HCT116 (cell line): ENCODE data around the gene PACS2.

Source experiments
- EGR1 ChIP-seq: IDR thresholded peaks from 2 replicates; pipeline ENCODE4 v1.6.1; 2012; ENCODE audit warnings: low read depth
- EZH2 ChIP-seq: fragments of 200-600 bp; sonication (generic); IDR thresholded peaks from 2 replicates; pipeline ENCODE4 v1.6.1; 2017; ENCODE audit warnings: antibody characterized with exemption, mixed run types
- EZH2phosphoT487 ChIP-seq: fragments of 200-600 bp; IDR thresholded peaks from 2 replicates; pipeline ENCODE4 v1.6.1; 2018; ENCODE audit warnings: antibody characterized with exemption, borderline replicate concordance
- JUND ChIP-seq: IDR thresholded peaks from 2 replicates; pipeline ENCODE4 v1.6.1; 2012
- POLR2AphosphoS5 ChIP-seq: IDR thresholded peaks from 2 replicates; pipeline ENCODE4 v1.6.1; 2011; ENCODE audit warnings: mild to moderate bottlenecking, low read depth, low read length, moderate library complexity
- RAD21 ChIP-seq: IDR thresholded peaks from 2 replicates; pipeline ENCODE4 v1.6.1; 2012; ENCODE audit warnings: low read depth, mild to moderate bottlenecking
- YY1 ChIP-seq: IDR thresholded peaks from 2 replicates; pipeline ENCODE4 v1.6.1; 2011; ENCODE audit warnings: low read length, low read depth, moderate library complexity, mild to moderate bottlenecking; ENCODE audit not compliant: insufficient replicate concordance; ENCODE audit errors: extremely low read depth
- TF ChIP-seq, protein P1 (sequence below), 3 experiments: fragments of 200-600 bp in 1 of 3; sonication (generic) in 1 of 3; IDR thresholded peaks in 2 of 3; conservative IDR thresholded peaks in 1 of 3; 2 replicates each; pipeline ENCODE4 v1.5.1; 2012 to 2017; ENCODE audit warnings: low read depth in 2 of 3, low read length in 2 of 3, antibody characterized with exemption in 1 of 3, borderline replicate concordance in 1 of 3, control low read depth in 1 of 3, mild to moderate bottlenecking in 1 of 3, mixed read lengths in 1 of 3, mixed run types in 1 of 3, moderate library complexity in 1 of 3; ENCODE audit not compliant: insufficient read depth in 1 of 3
- TF ChIP-seq, protein P2 (sequence below): IDR thresholded peaks from 2 replicates; pipeline ENCODE4 v1.6.1; 2011; ENCODE audit warnings: mild to moderate bottlenecking, low read length, moderate library complexity; ENCODE audit not compliant: insufficient replicate concordance; ENCODE audit errors: extremely low read depth
- TF ChIP-seq, protein P3 (sequence below): IDR thresholded peaks from 2 replicates; pipeline ENCODE4 v1.6.1; 2012

DNA sequence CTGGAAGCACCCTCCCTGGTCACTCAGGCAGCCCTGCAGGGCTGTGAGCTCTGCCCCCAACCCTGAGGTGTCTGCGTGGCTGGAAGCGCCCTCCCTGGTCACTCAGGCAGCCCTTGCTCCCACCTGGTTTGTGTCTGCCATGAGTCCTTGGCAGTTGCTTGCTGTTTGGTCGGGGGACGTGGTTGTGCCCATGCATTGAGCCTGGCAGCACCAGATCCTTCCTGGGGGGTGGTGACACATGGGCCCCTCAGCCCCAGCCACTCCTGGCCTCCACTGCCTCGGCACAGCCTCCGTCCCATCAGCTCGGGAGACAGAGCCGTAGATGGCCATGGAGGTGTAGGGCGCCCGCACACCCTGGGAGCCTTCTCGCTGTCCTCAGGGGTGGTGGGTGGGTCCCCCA, 124.6 kb downstream of the PACS2 start:
- TF ChIP-seq POLR2AphosphoS5 (no peak), EGR1 (no peak), YY1 (no peak), JUND (no peak), EZH2 (no peak), EZH2phosphoT487 (no peak), RAD21 (no peak)
- TF ChIP-seq, protein P1, sequence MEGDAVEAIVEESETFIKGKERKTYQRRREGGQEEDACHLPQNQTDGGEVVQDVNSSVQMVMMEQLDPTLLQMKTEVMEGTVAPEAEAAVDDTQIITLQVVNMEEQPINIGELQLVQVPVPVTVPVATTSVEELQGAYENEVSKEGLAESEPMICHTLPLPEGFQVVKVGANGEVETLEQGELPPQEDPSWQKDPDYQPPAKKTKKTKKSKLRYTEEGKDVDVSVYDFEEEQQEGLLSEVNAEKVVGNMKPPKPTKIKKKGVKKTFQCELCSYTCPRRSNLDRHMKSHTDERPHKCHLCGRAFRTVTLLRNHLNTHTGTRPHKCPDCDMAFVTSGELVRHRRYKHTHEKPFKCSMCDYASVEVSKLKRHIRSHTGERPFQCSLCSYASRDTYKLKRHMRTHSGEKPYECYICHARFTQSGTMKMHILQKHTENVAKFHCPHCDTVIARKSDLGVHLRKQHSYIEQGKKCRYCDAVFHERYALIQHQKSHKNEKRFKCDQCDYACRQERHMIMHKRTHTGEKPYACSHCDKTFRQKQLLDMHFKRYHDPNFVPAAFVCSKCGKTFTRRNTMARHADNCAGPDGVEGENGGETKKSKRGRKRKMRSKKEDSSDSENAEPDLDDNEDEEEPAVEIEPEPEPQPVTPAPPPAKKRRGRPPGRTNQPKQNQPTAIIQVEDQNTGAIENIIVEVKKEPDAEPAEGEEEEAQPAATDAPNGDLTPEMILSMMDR (IDR thresholded peaks at IDR 0.05 in 2 of 3, conservative IDR thresholded peaks at IDR 0.05 in 1 of 3; ENCODE audit: borderline replicate concordance in 1 of 3, insufficient read depth in 1 of 3, low read depth in 2 of 3, low read length in 2 of 3), result no peak
- TF ChIP-seq, protein P2, sequence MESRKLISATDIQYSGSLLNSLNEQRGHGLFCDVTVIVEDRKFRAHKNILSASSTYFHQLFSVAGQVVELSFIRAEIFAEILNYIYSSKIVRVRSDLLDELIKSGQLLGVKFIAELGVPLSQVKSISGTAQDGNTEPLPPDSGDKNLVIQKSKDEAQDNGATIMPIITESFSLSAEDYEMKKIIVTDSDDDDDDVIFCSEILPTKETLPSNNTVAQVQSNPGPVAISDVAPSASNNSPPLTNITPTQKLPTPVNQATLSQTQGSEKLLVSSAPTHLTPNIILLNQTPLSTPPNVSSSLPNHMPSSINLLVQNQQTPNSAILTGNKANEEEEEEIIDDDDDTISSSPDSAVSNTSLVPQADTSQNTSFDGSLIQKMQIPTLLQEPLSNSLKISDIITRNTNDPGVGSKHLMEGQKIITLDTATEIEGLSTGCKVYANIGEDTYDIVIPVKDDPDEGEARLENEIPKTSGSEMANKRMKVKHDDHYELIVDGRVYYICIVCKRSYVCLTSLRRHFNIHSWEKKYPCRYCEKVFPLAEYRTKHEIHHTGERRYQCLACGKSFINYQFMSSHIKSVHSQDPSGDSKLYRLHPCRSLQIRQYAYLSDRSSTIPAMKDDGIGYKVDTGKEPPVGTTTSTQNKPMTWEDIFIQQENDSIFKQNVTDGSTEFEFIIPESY, result no peak
- TF ChIP-seq, protein P3, sequence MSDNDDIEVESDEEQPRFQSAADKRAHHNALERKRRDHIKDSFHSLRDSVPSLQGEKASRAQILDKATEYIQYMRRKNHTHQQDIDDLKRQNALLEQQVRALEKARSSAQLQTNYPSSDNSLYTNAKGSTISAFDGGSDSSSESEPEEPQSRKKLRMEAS, result no peak
